Endothelial cell (in vitro differentiated cells): ENCODE measurements around the gene RPRD1A. TPM values are rescaled to one million over a fixed set of nuclear protein-coding genes. Genes with fewer than 3 reads are reported as not detected.
"Not testable (repeated sequence)": the region's sequence is repeated elsewhere in the genome, so short reads cannot be mapped to it uniquely, and the experiment has no call there.

ENCODE experiments used
- DNase-seq: peaks from one replicate; pipeline ENCODE4 v3.0.0; 2021; ENCODE audit warnings: low spot score
- H3K27ac Mint-ChIP-seq: one replicate; pipeline ENCODE4 v1.8.0; 2021; ENCODE audit warnings: mixed read lengths, inconsistent platforms; ENCODE audit not compliant: unreplicated experiment
- H3K27me3 Mint-ChIP-seq: one replicate; pipeline ENCODE4 v1.8.0; 2021; ENCODE audit warnings: mild to moderate bottlenecking, moderate library complexity, mixed read lengths, inconsistent platforms; ENCODE audit not compliant: unreplicated experiment
- H3K36me3 Mint-ChIP-seq: one replicate; pipeline ENCODE4 v1.8.0; 2021; ENCODE audit warnings: mild to moderate bottlenecking, low read depth, mixed read lengths, inconsistent platforms; ENCODE audit not compliant: unreplicated experiment
- H3K4me1 Mint-ChIP-seq: one replicate; pipeline ENCODE4 v1.8.0; 2021; ENCODE audit warnings: mild to moderate bottlenecking, mixed read lengths, inconsistent platforms; ENCODE audit not compliant: unreplicated experiment
- H3K4me3 Mint-ChIP-seq: one replicate; pipeline ENCODE4 v1.8.0; 2021; ENCODE audit warnings: mild to moderate bottlenecking, mixed read lengths, inconsistent platforms; ENCODE audit not compliant: unreplicated experiment
- H3K9me3 Mint-ChIP-seq: one replicate; pipeline ENCODE4 v1.8.0; 2021; ENCODE audit warnings: mixed read lengths, inconsistent platforms; ENCODE audit not compliant: unreplicated experiment
- total RNA-seq: library from RNA; stranded (reverse); fragmentation: NEBNext Ultra II Directional; extraction: Animal tissue kit (Norgen Biotek cat#: 25700); gene quantifications from one replicate; pipeline ENCODE4 v1.2.1, GENCODE V29; 2021; ENCODE audit not compliant: unreplicated experiment
- TF ChIP-seq, protein P1 (sequence below): fragments of 200-600 bp; sonication (generic); IDR thresholded peaks from one replicate; pipeline ENCODE4 v1.5.0; 2021; ENCODE audit warnings: antibody characterized with exemption; ENCODE audit not compliant: unreplicated experiment

The RPRD1A gene
- total RNA-seq, 1 donor from 2014 or later: 58.4 TPM

DNA sequence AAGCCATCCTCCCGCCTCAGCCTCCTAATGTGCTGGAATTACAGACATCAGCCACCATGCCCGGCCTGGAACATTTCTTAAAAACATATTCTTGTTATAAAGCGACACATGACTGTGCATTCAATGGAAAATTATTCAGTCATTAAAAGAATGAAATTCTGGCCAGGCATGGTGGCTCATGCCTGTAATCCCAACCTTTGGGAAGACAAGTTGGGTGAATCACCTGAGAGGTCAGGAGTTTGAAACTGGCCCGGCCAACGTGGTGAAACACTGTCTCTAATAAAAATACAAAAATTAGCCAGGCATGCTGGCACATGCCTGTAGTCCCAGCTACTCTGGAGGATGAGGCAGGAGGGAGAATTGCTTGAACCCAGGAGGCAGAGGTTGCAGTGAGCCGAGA lies 21.6 kb upstream of the RPRD1A start:
- Mint-ChIP-seq H3K9me3 (peaks cover 4% of the 10 kb centered on the region), H3K27me3 (peaks cover 4% of the 10 kb centered on the region), H3K27ac (no peak overlapping the region), H3K4me3 (no peak overlapping the region), H3K36me3 (peaks cover 7% of the 10 kb centered on the region), H3K4me1 (peaks cover 20% of the 10 kb centered on the region)
- TF ChIP-seq, protein P1, sequence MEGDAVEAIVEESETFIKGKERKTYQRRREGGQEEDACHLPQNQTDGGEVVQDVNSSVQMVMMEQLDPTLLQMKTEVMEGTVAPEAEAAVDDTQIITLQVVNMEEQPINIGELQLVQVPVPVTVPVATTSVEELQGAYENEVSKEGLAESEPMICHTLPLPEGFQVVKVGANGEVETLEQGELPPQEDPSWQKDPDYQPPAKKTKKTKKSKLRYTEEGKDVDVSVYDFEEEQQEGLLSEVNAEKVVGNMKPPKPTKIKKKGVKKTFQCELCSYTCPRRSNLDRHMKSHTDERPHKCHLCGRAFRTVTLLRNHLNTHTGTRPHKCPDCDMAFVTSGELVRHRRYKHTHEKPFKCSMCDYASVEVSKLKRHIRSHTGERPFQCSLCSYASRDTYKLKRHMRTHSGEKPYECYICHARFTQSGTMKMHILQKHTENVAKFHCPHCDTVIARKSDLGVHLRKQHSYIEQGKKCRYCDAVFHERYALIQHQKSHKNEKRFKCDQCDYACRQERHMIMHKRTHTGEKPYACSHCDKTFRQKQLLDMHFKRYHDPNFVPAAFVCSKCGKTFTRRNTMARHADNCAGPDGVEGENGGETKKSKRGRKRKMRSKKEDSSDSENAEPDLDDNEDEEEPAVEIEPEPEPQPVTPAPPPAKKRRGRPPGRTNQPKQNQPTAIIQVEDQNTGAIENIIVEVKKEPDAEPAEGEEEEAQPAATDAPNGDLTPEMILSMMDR: no peak
- no peak for DNase-seq

DNA sequence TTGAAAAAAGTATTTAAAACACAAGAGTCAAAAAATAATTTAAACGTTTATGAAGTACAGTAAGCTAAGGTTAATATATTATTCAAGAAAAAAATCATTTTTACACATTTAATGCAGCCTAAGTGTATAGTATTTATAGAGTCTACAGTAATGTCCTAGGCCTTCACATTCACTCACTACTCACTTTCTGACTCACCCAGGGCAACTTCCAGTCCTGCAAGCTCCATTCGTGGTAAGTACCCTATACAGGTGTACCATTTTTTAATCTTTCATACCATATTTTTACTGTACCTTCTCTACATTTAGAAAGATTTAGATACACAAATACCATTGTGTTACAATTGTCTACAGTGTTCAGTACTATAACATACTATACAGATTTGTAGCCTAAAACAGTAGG lies 20.9 kb upstream of the RPRD1A start:
- TF ChIP-seq, protein P1: no peak
- peaks cover 14% of the 10 kb centered on the region for H3K4me1 Mint-ChIP-seq
- H3K4me3 Mint-ChIP-seq: no peak overlapping the region
- DNase-seq: no peak
- H3K9me3 Mint-ChIP-seq: peaks cover 4% of the 10 kb centered on the region
- no peak overlapping the region for H3K27ac Mint-ChIP-seq
- H3K27me3 Mint-ChIP-seq: peaks cover 4% of the 10 kb centered on the region
- H3K36me3 Mint-ChIP-seq: peaks cover 7% of the 10 kb centered on the region

DNA sequence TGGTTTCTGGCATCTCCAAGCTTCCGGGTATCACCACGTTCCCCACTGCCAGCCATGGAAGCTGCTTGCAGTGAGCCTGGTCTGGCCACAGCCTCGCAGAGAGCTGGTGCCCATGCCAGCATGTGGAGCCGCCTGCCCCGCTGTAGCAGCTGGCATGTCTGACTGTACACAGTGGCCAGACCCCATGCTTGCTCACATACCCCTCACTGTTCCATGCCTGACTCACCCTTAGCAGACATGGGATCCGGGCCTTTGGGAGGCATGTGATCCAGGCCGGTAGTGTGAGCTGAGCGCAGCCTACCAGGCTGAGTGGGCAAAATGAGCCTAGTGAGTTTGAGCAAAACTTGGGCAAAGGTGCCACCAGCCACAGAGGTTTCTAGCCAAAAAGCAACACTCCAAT lies 18.8 kb upstream of the RPRD1A start:
- peaks cover 7% of the 10 kb centered on the region for H3K36me3 Mint-ChIP-seq
- H3K9me3 Mint-ChIP-seq: peaks cover 8% of the 10 kb centered on the region
- no peak overlapping the region for H3K27ac Mint-ChIP-seq
- H3K4me3 Mint-ChIP-seq: no peak overlapping the region
- TF ChIP-seq, protein P1: no peak
- no peaks in the 10 kb centered on the region for H3K4me1 Mint-ChIP-seq
- H3K27me3 Mint-ChIP-seq: peaks cover 4% of the 10 kb centered on the region
- DNase-seq: no peak

DNA sequence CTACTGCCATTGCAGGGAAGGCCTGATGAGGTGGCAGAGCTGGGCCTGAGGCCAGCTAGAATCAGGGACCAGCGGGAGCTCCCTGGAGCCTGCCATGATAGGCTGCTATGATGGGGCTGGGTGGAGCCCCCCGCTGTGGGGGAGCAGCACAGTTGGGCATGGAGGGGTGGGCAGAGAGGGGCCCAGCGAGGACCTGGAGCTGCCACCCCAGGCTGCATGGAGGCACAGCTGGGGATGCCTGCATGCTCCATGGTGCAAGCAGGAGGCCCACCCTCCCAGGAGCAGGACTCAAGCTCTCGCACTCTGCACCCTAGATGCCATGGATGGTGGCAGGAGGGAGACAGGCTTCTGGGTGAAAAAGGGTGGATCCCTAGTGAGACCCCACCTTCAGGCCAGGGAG lies 17.8 kb upstream of the RPRD1A start:
- peaks cover 4% of the 10 kb centered on the region for H3K27me3 Mint-ChIP-seq
- H3K27ac Mint-ChIP-seq: no peak overlapping the region
- H3K4me1 Mint-ChIP-seq: no peaks in the 10 kb centered on the region
- H3K36me3 Mint-ChIP-seq: peaks cover 7% of the 10 kb centered on the region
- peaks cover 8% of the 10 kb centered on the region for H3K9me3 Mint-ChIP-seq
- TF ChIP-seq, protein P1: no peak
- no peak for DNase-seq
- H3K4me3 Mint-ChIP-seq: no peak overlapping the region

DNA sequence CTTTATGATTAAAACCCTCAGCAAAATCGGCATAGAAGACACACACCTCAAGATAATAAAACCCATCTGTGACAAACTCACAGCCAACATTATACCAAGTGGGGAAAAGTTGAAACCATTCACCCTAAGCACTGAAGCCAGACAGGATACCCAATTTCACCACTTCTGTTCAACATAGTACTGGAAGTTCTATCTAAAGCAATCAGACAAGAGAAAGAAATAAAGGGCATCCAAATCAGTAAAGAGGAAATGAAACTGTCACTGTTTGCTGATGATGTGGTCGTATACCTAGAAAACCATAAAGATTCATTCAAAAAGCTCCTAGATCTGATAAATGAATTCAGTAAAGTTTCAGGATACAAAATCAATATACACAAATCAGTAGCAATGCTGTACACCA lies 16.4 kb upstream of the RPRD1A start:
- Mint-ChIP-seq H3K4me3 (no peak overlapping the region), H3K27me3 (peaks cover 4% of the 10 kb centered on the region), H3K4me1 (no peaks in the 10 kb centered on the region), H3K9me3 (peaks cover 8% of the 10 kb centered on the region), H3K36me3 (peaks cover 12% of the 10 kb centered on the region), H3K27ac (no peak overlapping the region)
- TF ChIP-seq, protein P1: no peak
- no peak for DNase-seq

DNA sequence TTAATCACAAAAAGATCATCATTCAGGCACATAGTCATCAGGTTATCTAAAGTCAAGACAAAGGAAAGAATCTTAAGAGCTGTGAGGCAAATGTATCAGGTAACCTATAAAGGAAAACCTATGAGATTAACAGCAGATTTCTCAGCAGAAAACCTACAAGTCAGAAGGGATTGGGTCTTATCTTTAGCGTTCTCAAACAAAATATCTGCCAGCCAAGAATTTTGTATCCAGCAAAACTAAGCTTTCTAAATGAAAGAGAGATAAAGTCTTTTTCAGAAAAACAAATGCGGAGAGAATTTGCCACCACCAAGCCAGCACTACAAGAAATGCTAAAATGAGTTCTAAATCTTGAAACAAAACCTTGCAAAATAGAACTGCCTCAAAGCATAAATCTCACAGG lies 13.8 kb upstream of the RPRD1A start:
- H3K4me3 Mint-ChIP-seq, H3K4me1 Mint-ChIP-seq, H3K9me3 Mint-ChIP-seq, H3K27me3 Mint-ChIP-seq, H3K27ac Mint-ChIP-seq, DNase-seq: not testable (repeated sequence)
- peaks cover 12% of the 10 kb centered on the region for H3K36me3 Mint-ChIP-seq
